Adrenal gland (tissue), 5 donors: ENCODE data around the gene TMEM9.

ENCODE experiments used
- CTCF ChIP-seq, 6 experiments: fragments of 450-650 bp in 4 of 6; fragments of 200-600 bp in 2 of 6; sonication (generic) in 1 of 6; IDR thresholded peaks; 1 replicate in 5 of 6; 2 replicates in 1 of 6; pipeline versions ENCODE4 v1.5.1 to v1.8.0; 2016 to 2021; ENCODE audit warnings: antibody characterized with exemption in 6 of 6, mild to moderate bottlenecking in 2 of 6, moderate library complexity in 1 of 6
- POLR2A ChIP-seq, 2 donors: fragments of 450-650 bp; IDR thresholded peaks; one replicate each; pipeline ENCODE4 v1.6.1; 2017; ENCODE audit warnings: antibody characterized with exemption in 2 of 2, mild to moderate bottlenecking in 2 of 2, moderate library complexity in 1 of 2
- donor health status: DM: no; HTN: no; CAD: no.

GRCh38 chr1:201139756-201140155 is 14.5 kb downstream of the TMEM9 start:
- TF ChIP-seq POLR2A (IDR thresholded peaks at IDR 0.05): no peak
- TF ChIP-seq CTCF (IDR thresholded peaks at IDR 0.05): no peak
